CD4-positive, alpha-beta T cell treated with Interferon gamma for 1 hour (primary cell): Measurements from ENCODE around the gene DAAM2.

Experiments
- DNase-seq: peaks from one replicate; pipeline ENCODE4 v3.0.0-alpha.2; 2020

Gene DAAM2

GRCh38 chr6:39912446-39912845 is 120.3 kb downstream of the DAAM2 start:
- no peak for DNase-seq

GRCh38 chr6:39913391-39913916 is 121.3 kb downstream of the DAAM2 start:
- DNase-seq: no peak

GRCh38 chr6:39914239-39914638 is 122.1 kb downstream of the DAAM2 start:
- no peak for DNase-seq

- no peak for DNase-seq
These were observed 123.7 kb downstream of the DAAM2 start for GRCh38 chr6:39915866-39916265.

- no peak for DNase-seq
These were observed 125.2 kb downstream of the DAAM2 start for GRCh38 chr6:39917329-39917728.

GRCh38 chr6:39917981-39918380 is 125.8 kb downstream of the DAAM2 start:
- no peak for DNase-seq

- no peak for DNase-seq
These were observed 126.7 kb downstream of the DAAM2 start for GRCh38 chr6:39918831-39919230.

GRCh38 chr6:39920157-39920556 is 128.0 kb downstream of the DAAM2 start:
- no peak for DNase-seq

GRCh38 chr6:39922821-39923220 is 130.6 kb downstream of the DAAM2 start:
- no peak for DNase-seq

- no peak for DNase-seq
These were observed 131.2 kb downstream of the DAAM2 start for GRCh38 chr6:39923394-39923793.

- no peak for DNase-seq
These were observed 131.7 kb downstream of the DAAM2 start for GRCh38 chr6:39923861-39924260.

- no peak for DNase-seq
These were observed 132.1 kb downstream of the DAAM2 start for GRCh38 chr6:39924283-39924682.

- DNase-seq: no peak
These were observed 133.2 kb downstream of the DAAM2 start for GRCh38 chr6:39925191-39925930.

- no peak for DNase-seq
These were observed 133.7 kb downstream of the DAAM2 start for GRCh38 chr6:39925931-39926290.

GRCh38 chr6:39926668-39927067 is 134.5 kb downstream of the DAAM2 start:
- no peak for DNase-seq

GRCh38 chr6:39927159-39927558 is 135.0 kb downstream of the DAAM2 start:
- no peak for DNase-seq

- DNase-seq: no peak
These were observed 137.0 kb downstream of the DAAM2 start for GRCh38 chr6:39929039-39929732.

GRCh38 chr6:39929733-39930461 is 137.7 kb downstream of the DAAM2 start:
- DNase-seq: no peak

- DNase-seq: no peak
These were observed 138.4 kb downstream of the DAAM2 start for GRCh38 chr6:39930540-39930939.

GRCh38 chr6:39931607-39932006 is 139.4 kb downstream of the DAAM2 start:
- no peak for DNase-seq

- DNase-seq: no peak
These were observed 140.3 kb downstream of the DAAM2 start for GRCh38 chr6:39932386-39932910.

GRCh38 chr6:39933669-39934130 is 141.5 kb downstream of the DAAM2 start:
- DNase-seq: no peak

- DNase-seq: peak; percentile 21
These were observed 142.1 kb downstream of the DAAM2 start, which contains the start of gene MOCS1 for GRCh38 chr6:39934131-39934757. TSS of gene MOCS1 (minus strand) at chr6:39934462. CDS start at chr6:39934417, 45 bp downstream.
